Sigmoid colon (tissue), 7 donors: ENCODE results near the gene PTPN14. TPM values are rescaled to one million over a fixed set of nuclear protein-coding genes. Genes with fewer than 3 reads are reported as not detected.

Source experiments
- DNase-seq: peaks from one replicate; pipeline ENCODE4 v3.0.0-alpha.2; 2019
- H3K27ac ChIP-seq, 4 donors: fragments of 200-600 bp; sonication (generic); one replicate each; pipeline ENCODE4 v1.5.1; 2016 to 2019; ENCODE audit warnings: mild to moderate bottlenecking in 1 of 4
- H3K27me3 ChIP-seq, 3 donors: fragments of 200-600 bp; sonication (generic); one replicate each; pipeline ENCODE4 v1.5.1; 2019; ENCODE audit warnings: mild to moderate bottlenecking in 1 of 3
- H3K36me3 ChIP-seq, 4 donors: fragments of 200-600 bp; sonication (generic); one replicate each; pipeline ENCODE4 v1.5.1; 2016 to 2019
- H3K4me1 ChIP-seq, 4 donors: fragments of 200-600 bp; sonication (generic); one replicate each; pipeline ENCODE4 v1.5.1; 2017 to 2019
- H3K4me3 ChIP-seq, 4 donors: fragments of 200-600 bp; sonication (generic); one replicate each; pipeline ENCODE4 v1.5.1; 2017 to 2019; ENCODE audit warnings: mild to moderate bottlenecking in 2 of 4, moderate library complexity in 1 of 4
- H3K9me3 ChIP-seq, 4 donors: fragments of 200-600 bp in 3 of 4; sonication (generic) in 3 of 4; one replicate each; pipeline versions ENCODE4 v1.5.1 to v1.6.1; 2013 to 2019
- EP300 ChIP-seq, 4 donors: sonication (generic); formaldehyde crosslinking; IDR thresholded peaks; one replicate each; pipeline ENCODE4 v1.6.1; 2017; ENCODE audit warnings: antibody characterized with exemption in 4 of 4
- POLR2A ChIP-seq, 2 donors: fragments of 450-650 bp; IDR thresholded peaks; one replicate each; pipeline ENCODE4 v1.6.1; 2016; ENCODE audit warnings: antibody characterized with exemption in 2 of 2, mild to moderate bottlenecking in 2 of 2, moderate library complexity in 2 of 2
- POLR2AphosphoS5 ChIP-seq, 4 donors: sonication (generic); formaldehyde crosslinking; IDR thresholded peaks; one replicate each; pipeline ENCODE4 v1.6.1; 2017; ENCODE audit warnings: antibody characterized with exemption in 4 of 4
- WGBS, 2 donors: extraction: QIAGEN DNeasy Blood & Tissue Kit; methylation state at CpG; one replicate each; pipeline ENCODE4 v1.1.7; 2013; 5-methylcytosine and 5-hydroxymethylcytosine counted together
- intact Hi-C: fragments of 100-400 bp; cut with DNase I; formaldehyde crosslinking; loops from one replicate; pipeline ENCODE4 v1.15.1; 2023
- polyA plus RNA-seq, 3 donors: library from polyadenylated mRNA; stranded (reverse); fragments of 200-250 nt; gene quantifications; one replicate each; pipeline ENCODE4 v1.2.3, GENCODE V29; 2013
- total RNA-seq, 4 donors: library from RNA; depleted of rRNA; stranded (reverse); fragments of >200 nt; gene quantifications; one replicate each; pipeline ENCODE4 v1.1.0, GENCODE V29; 2016
- TF ChIP-seq, protein P1 (sequence below), 4 experiments: fragments of 450-650 bp in 3 of 4; fragments of 200-600 bp in 1 of 4; IDR thresholded peaks; one replicate each; pipeline ENCODE4 v1.5.1; 2016 to 2019; ENCODE audit warnings: antibody characterized with exemption in 4 of 4, mild to moderate bottlenecking in 3 of 4, moderate library complexity in 2 of 4
- donor health status: healthy with polysubstance abuse.
- donor health status: Bipolar disorder and iron deficiency.
- donor health status: healthy.

PTPN14 gene
- total and polyA plus RNA-seq, 7 donors: 0.46 to 35.5 (median 20.1) TPM

DNA sequence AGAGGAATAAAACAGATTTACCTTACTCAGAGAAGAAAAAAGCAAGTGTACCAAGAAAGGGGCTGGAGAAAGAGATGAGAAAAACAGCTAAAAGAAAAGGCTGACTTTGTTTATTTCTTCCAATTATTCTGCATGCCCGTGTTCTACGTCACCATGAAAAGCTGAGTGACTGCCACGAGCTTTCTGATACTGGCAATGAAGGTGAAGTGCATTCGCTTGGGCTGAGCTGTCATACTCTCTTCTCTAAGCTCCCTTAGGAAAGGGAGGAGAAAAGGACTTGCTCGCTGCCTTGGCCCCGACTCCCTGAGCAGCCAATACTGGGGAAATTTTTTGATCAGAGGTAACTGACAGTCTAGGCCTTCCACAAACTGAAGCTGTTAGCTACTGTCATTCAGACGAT lies 165.1 kb downstream of the PTPN14 start:
- Histone ChIP-seq H3K9me3 (no peaks in the 10 kb centered on the region), H3K27me3 (no peaks in the 10 kb centered on the region), H3K4me3 (no peak overlapping the region), H3K4me1 (peaks cover 0 to 9% (median 0%) of the 10 kb centered on the region in 4 donors), H3K36me3 (peaks cover 8 to 33% (median 14%) of the 10 kb centered on the region in 4 donors), H3K27ac (peak overlapping the region in 3 of 4 donors; percentile 40 to 59 (median 54))
- intact Hi-C loops: no loop called here
- TF ChIP-seq POLR2A (IDR thresholded peaks at IDR 0.05) (no peak), EP300 (IDR thresholded peaks at IDR 0.05) (no peak), POLR2AphosphoS5 (IDR thresholded peaks at IDR 0.05) (no peak)
- TF ChIP-seq, protein P1, sequence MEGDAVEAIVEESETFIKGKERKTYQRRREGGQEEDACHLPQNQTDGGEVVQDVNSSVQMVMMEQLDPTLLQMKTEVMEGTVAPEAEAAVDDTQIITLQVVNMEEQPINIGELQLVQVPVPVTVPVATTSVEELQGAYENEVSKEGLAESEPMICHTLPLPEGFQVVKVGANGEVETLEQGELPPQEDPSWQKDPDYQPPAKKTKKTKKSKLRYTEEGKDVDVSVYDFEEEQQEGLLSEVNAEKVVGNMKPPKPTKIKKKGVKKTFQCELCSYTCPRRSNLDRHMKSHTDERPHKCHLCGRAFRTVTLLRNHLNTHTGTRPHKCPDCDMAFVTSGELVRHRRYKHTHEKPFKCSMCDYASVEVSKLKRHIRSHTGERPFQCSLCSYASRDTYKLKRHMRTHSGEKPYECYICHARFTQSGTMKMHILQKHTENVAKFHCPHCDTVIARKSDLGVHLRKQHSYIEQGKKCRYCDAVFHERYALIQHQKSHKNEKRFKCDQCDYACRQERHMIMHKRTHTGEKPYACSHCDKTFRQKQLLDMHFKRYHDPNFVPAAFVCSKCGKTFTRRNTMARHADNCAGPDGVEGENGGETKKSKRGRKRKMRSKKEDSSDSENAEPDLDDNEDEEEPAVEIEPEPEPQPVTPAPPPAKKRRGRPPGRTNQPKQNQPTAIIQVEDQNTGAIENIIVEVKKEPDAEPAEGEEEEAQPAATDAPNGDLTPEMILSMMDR (IDR thresholded peaks at IDR 0.05): no peak
- DNase-seq: no peak
- WGBS, 2 donors: 93% methylated on average over 7 of the region's 7 CpGs

DNA sequence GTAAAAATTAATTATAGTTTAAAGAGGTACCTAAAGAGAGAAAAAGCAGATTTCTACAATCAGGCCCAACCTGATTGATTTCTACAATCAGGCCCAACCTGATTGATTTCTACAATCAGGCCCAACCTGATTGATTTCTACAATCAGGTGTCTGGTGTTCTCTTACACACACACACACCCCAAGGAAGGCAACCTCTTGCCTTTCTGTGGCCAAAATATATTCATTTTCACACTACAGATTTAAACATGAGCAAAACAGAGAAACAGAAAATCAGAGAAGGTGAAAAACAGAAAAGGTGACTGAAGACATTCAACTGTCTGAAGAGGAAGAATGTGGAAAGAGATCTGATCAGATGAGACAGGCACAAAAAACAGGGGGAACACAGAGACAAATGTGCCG lies 166.0 kb downstream of the PTPN14 start:
- WGBS, 2 donors: 98 to 100% methylated on average over 1 of the region's 1 CpG
- H3K9me3 ChIP-seq: no peaks in the 10 kb centered on the region
- peaks cover 0 to 18% (median 2%) of the 10 kb centered on the region in 4 donors for H3K4me1 ChIP-seq
- no peak for DNase-seq
- intact Hi-C loops: no loop called here
- H3K36me3 ChIP-seq: peaks cover 8 to 30% (median 14%) of the 10 kb centered on the region in 4 donors
- no peaks in the 10 kb centered on the region for H3K27me3 ChIP-seq
- peak overlapping the region in 1 of 4 donors; percentile 5 for H3K27ac ChIP-seq
- TF ChIP-seq, protein P1 (IDR thresholded peaks at IDR 0.05): no peak
- TF ChIP-seq POLR2AphosphoS5 (IDR thresholded peaks at IDR 0.05) (no peak), EP300 (IDR thresholded peaks at IDR 0.05) (no peak), POLR2A (IDR thresholded peaks at IDR 0.05) (no peak)
- no peak overlapping the region for H3K4me3 ChIP-seq

DNA sequence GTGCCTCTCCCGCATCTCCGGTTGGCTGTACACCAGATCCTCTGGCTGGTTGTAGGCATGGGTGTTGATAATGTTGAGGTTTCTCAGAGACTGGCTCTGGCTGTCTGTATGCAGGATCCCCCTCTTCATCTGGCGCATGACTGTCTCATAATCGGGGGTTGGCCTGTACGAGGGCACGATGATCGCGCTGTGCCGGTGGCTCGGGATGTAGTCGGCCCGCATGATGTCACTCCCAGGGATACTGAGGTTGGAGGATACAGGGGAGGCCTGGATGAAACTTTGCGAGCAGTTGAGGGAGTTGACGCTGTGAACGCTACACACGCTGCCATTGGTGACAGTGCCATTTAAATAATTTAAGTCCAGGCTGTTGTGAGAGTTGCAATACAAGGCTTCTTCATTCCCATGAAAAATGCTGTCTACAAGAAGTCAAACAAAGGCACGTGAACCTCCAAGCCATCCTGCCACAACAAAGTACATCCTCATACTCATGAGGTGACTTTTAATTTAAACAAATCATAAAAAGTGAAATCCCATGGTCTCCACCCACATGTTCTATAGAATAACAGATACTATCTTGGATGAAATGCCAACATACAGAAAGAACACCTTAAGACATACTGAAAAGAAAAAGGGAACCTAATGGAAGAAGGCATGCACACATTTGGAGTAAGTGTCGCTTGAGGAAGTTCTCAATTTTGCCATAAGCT lies 166.9 kb downstream of the PTPN14 start:
- H3K27ac ChIP-seq: no peak overlapping the region
- no peak for DNase-seq
- H3K4me3 ChIP-seq: no peak overlapping the region
- intact Hi-C loops: loop anchor here (5.0 kb wide), 1 partner anchor 42 kb away; no protein-coding TSS in a partner anchor
- 93 to 94% methylated on average over 18 of the region's 18 CpGs for WGBS, 2 donors
- TF ChIP-seq POLR2AphosphoS5 (IDR thresholded peaks at IDR 0.05) (no peak), POLR2A (IDR thresholded peaks at IDR 0.05) (no peak), EP300 (IDR thresholded peaks at IDR 0.05) (no peak)
- TF ChIP-seq, protein P1 (IDR thresholded peaks at IDR 0.05): no peak
- H3K36me3 ChIP-seq: peaks cover 8 to 26% (median 14%) of the 10 kb centered on the region in 4 donors
- H3K9me3 ChIP-seq: no peaks in the 10 kb centered on the region
- peaks cover 0 to 25% (median 3%) of the 10 kb centered on the region in 4 donors for H3K4me1 ChIP-seq
- H3K27me3 ChIP-seq: no peaks in the 10 kb centered on the region

DNA sequence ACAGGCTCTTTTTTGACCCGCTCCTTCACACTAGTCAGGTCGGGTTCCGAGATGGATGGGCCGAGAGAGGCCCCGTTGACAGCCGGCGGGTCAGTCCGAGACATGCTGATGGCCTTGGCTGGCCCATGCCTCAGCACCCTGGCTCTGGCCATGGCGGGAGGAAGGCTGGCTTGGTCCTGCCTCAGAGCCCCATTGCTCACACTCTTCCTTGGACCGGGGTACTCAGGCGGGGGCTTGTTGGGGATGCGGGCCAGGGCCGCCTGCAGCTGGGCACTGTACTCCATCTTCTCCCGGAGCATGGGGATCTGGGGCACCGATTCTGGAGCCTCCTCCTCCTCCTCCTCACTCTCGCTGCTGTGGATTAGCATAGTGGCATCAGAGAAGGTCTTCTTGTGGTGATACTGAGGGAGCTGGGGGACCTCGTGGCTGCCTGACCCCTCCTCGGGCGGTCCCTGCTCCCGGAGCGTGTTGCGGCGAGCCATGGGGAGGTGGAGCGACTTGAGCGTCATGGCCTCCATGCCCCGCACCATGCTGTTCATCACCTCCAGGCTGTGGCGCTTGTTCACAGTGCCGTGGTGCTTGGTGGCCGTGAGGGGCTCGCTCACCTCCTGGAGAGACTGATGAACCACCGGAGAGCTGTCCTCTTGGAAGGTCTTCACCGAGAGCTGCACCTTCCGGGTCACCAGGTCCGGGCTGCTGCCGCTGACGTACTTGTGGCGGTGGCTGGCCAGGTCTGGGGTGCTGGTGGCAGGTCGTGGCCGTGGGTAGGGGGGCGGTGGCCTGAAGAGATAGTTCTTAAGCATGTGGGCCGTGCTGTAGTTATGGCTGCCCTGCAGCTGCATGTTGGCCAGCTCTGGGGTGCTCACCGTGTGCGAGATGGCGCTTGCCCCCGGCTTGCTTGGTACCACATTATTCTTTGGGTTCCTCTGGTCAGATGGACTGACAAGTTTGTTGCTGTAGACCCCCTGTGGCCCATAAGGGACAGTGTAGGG lies 167.7 kb downstream of the PTPN14 start:
- DNase-seq: no peak
- Histone ChIP-seq H3K4me1 (peaks cover 0 to 25% (median 3%) of the 10 kb centered on the region in 4 donors), H3K36me3 (peaks cover 8 to 30% (median 14%) of the 10 kb centered on the region in 4 donors), H3K27ac (no peak overlapping the region), H3K9me3 (no peaks in the 10 kb centered on the region), H3K4me3 (no peak overlapping the region), H3K27me3 (no peaks in the 10 kb centered on the region)
- intact Hi-C loops: loop anchor here (5.0 kb wide), 1 partner anchor 41 kb away; no protein-coding TSS in a partner anchor
- TF ChIP-seq POLR2A (IDR thresholded peaks at IDR 0.05) (no peak), EP300 (IDR thresholded peaks at IDR 0.05) (no peak), POLR2AphosphoS5 (IDR thresholded peaks at IDR 0.05) (no peak)
- TF ChIP-seq, protein P1 (IDR thresholded peaks at IDR 0.05): no peak
- 96 to 97% methylated on average over 45 of the region's 45 CpGs for WGBS, 2 donors
